GM23338 (cell line): ENCODE results near the gene CFDP1. TPM values are rescaled to one million over a fixed set of nuclear protein-coding genes. Genes with fewer than 3 reads are reported as not detected.

ENCODE experiments used
- CREB1 ChIP-seq: fragments of 250-450 bp; sonication (Bioruptor Pico); IDR thresholded peaks from 2 replicates; pipeline ENCODE4 v1.5.0; 2020; ENCODE audit warnings: low read depth, mild to moderate bottlenecking, moderate library complexity
- EZH2phosphoT487 ChIP-seq: fragments of 200-600 bp; sonication (generic); IDR thresholded peaks from one replicate; pipeline ENCODE4 v1.8.1; 2018; ENCODE audit warnings: antibody characterized with exemption; ENCODE audit not compliant: unreplicated experiment
- JUNB ChIP-seq: IDR thresholded peaks from one replicate; pipeline ENCODE4 v1.6.1; 2016; ENCODE audit warnings: antibody characterized with exemption; ENCODE audit not compliant: unreplicated experiment
- ZNF114 ChIP-seq: fragments of 250-450 bp; sonication (Bioruptor Pico); IDR thresholded peaks from 2 replicates; pipeline ENCODE4 v1.5.0; 2020; ENCODE audit warnings: mild to moderate bottlenecking, moderate library complexity
- ZNF462 ChIP-seq: fragments of 250-450 bp; sonication (Bioruptor Pico); IDR thresholded peaks from 2 replicates; pipeline ENCODE4 v1.5.0; 2020; ENCODE audit warnings: mild to moderate bottlenecking, moderate library complexity
- polyA plus RNA-seq: library from polyadenylated mRNA; unstranded; fragments of >200 nt; fragmentation: Nextera tagmentation; extraction: Ambion mirVana; gene quantifications from 2 replicates; pipeline ENCODE4 v1.2.1, GENCODE V29; 2016
- total RNA-seq: library from RNA; depleted of rRNA; stranded (reverse); fragments of >200 nt; shearing (Covaris generic); gene quantifications from 2 replicates; pipeline ENCODE4 v1.2.3, GENCODE V29; 2014
- TF ChIP-seq, protein P1 (sequence below): IDR thresholded peaks from 2 replicates; pipeline ENCODE4 v1.6.1; 2016; ENCODE audit warnings: antibody characterized with exemption
- TF ChIP-seq, protein P2 (sequence below), 2 experiments: fragments of 200-600 bp in 1 of 2; sonication (generic) in 1 of 2; conservative IDR thresholded peaks; 2 replicates each; pipeline versions ENCODE4 v1.5.1 to v1.6.1; 2016 to 2017; ENCODE audit warnings: antibody characterized with exemption in 2 of 2, low read depth in 2 of 2, mild to moderate bottlenecking in 2 of 2, moderate library complexity in 1 of 2

CFDP1 gene
- total and polyA plus RNA-seq, 2 experiments from 2014 or later, result 89.9 to 224 TPM

GRCh38 chr16:75264457-75264998 lies 168.8 kb downstream of the CFDP1 start (continued):
- TF ChIP-seq ZNF462 (CRISPR knock-in tag) (no peak), CREB1 (no peak), EZH2phosphoT487 (no peak), JUNB (no peak), ZNF114 (CRISPR knock-in tag) (no peak)
- TF ChIP-seq, protein P1, sequence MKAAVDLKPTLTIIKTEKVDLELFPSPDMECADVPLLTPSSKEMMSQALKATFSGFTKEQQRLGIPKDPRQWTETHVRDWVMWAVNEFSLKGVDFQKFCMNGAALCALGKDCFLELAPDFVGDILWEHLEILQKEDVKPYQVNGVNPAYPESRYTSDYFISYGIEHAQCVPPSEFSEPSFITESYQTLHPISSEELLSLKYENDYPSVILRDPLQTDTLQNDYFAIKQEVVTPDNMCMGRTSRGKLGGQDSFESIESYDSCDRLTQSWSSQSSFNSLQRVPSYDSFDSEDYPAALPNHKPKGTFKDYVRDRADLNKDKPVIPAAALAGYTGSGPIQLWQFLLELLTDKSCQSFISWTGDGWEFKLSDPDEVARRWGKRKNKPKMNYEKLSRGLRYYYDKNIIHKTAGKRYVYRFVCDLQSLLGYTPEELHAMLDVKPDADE, result no peak
- TF ChIP-seq, protein P2, sequence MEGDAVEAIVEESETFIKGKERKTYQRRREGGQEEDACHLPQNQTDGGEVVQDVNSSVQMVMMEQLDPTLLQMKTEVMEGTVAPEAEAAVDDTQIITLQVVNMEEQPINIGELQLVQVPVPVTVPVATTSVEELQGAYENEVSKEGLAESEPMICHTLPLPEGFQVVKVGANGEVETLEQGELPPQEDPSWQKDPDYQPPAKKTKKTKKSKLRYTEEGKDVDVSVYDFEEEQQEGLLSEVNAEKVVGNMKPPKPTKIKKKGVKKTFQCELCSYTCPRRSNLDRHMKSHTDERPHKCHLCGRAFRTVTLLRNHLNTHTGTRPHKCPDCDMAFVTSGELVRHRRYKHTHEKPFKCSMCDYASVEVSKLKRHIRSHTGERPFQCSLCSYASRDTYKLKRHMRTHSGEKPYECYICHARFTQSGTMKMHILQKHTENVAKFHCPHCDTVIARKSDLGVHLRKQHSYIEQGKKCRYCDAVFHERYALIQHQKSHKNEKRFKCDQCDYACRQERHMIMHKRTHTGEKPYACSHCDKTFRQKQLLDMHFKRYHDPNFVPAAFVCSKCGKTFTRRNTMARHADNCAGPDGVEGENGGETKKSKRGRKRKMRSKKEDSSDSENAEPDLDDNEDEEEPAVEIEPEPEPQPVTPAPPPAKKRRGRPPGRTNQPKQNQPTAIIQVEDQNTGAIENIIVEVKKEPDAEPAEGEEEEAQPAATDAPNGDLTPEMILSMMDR (conservative IDR thresholded peaks at IDR 0.05; ENCODE audit: low read depth in 2 of 2), result no peak
